ENCODE measurements around the gene BCAS2.
"Not testable (repeated sequence)": the region's sequence is repeated elsewhere in the genome, so short reads cannot be mapped to it uniquely, and the experiment has no call there.

Gene BCAS2

GRCh38 chr1:114587203-114587991 lies 6.0 kb upstream of the BCAS2 start:
- Mint-ChIP-seq H3K36me3 (ENCODE audit: low read depth) (no peaks in the 10 kb centered on the region), H3K9me3 (no peaks in the 10 kb centered on the region)
- no peak for DNase-seq

GRCh38 chr1:114586513-114587047 lies 5.2 kb upstream of the BCAS2 start:
- H3K27ac Mint-ChIP-seq, result no peak overlapping the region
- H3K4me3 Mint-ChIP-seq, result no peak overlapping the region
- H3K27me3 Mint-ChIP-seq, result peaks cover 4% of the 10 kb centered on the region

More at GRCh38 chr1:114587203-114587991, 6.0 kb upstream of the BCAS2 start:
- H3K4me1 Mint-ChIP-seq (ENCODE audit: low read depth), result peaks cover 2% of the 10 kb centered on the region
- peaks cover 4% of the 10 kb centered on the region for H3K27me3 Mint-ChIP-seq
- H3K27ac Mint-ChIP-seq, result no peak overlapping the region
- H3K4me3 Mint-ChIP-seq, result no peak overlapping the region

GRCh38 chr1:114585231-114585630 lies 3.8 kb upstream of the BCAS2 start:
- H3K9me3 Mint-ChIP-seq, result no peaks in the 10 kb centered on the region
- DNase-seq, result no peak

More at GRCh38 chr1:114586513-114587047, 5.2 kb upstream of the BCAS2 start:
- DNase-seq, result no peak
- Mint-ChIP-seq H3K36me3 (ENCODE audit: low read depth) (peaks cover 4% of the 10 kb centered on the region), H3K4me1 (ENCODE audit: low read depth) (peaks cover 11% of the 10 kb centered on the region), H3K9me3 (no peaks in the 10 kb centered on the region)

GRCh38 chr1:114574365-114574764 lies 7.0 kb downstream of the BCAS2 start:
- no peak for DNase-seq
- Mint-ChIP-seq H3K36me3 (ENCODE audit: low read depth) (peaks cover 90% of the 10 kb centered on the region), H3K4me3 (no peak overlapping the region), H3K9me3 (no peaks in the 10 kb centered on the region), H3K4me1 (ENCODE audit: low read depth) (peaks cover 19% of the 10 kb centered on the region), H3K27me3 (no peaks in the 10 kb centered on the region), H3K27ac (no peak overlapping the region)

More at GRCh38 chr1:114585231-114585630, 3.8 kb upstream of the BCAS2 start:
- Mint-ChIP-seq H3K27me3 (no peaks in the 10 kb centered on the region), H3K4me1 (ENCODE audit: low read depth) (peaks cover 14% of the 10 kb centered on the region), H3K4me3 (no peak overlapping the region), H3K27ac (no peak overlapping the region), H3K36me3 (ENCODE audit: low read depth) (peaks cover 10% of the 10 kb centered on the region)

- H3K4me1 Mint-ChIP-seq (ENCODE audit: low read depth), result no peaks in the 10 kb centered on the region
- no peak for DNase-seq
- no peak overlapping the region for H3K27ac Mint-ChIP-seq
- peaks cover 59% of the 10 kb centered on the region for H3K36me3 Mint-ChIP-seq (ENCODE audit: low read depth)
- H3K9me3 Mint-ChIP-seq, result peaks cover 2% of the 10 kb centered on the region
- H3K4me3 Mint-ChIP-seq, result no peak overlapping the region
- no peaks in the 10 kb centered on the region for H3K27me3 Mint-ChIP-seq
Observed at GRCh38 chr1:114564141-114564540, 17.3 kb downstream of the BCAS2 start.

- not testable (repeated sequence) for H3K27me3 Mint-ChIP-seq; H3K9me3 Mint-ChIP-seq; H3K4me3 Mint-ChIP-seq; H3K4me1 Mint-ChIP-seq (ENCODE audit: low read depth); H3K27ac Mint-ChIP-seq; DNase-seq
- H3K36me3 Mint-ChIP-seq (ENCODE audit: low read depth), result peaks cover 48% of the 10 kb centered on the region
Observed at GRCh38 chr1:114562978-114563510, 18.4 kb downstream of the BCAS2 start.

GRCh38 chr1:114561333-114561732 lies 20.1 kb downstream of the BCAS2 start:
- H3K4me3 Mint-ChIP-seq, result no peak overlapping the region
- H3K27me3 Mint-ChIP-seq, result no peaks in the 10 kb centered on the region
- DNase-seq, result no peak
- H3K9me3 Mint-ChIP-seq, result no peaks in the 10 kb centered on the region
- no peaks in the 10 kb centered on the region for H3K4me1 Mint-ChIP-seq (ENCODE audit: low read depth)
- H3K36me3 Mint-ChIP-seq (ENCODE audit: low read depth), result peaks cover 32% of the 10 kb centered on the region
- no peak overlapping the region for H3K27ac Mint-ChIP-seq

GRCh38 chr1:114559356-114559755 lies 22.1 kb downstream of the BCAS2 start:
- Mint-ChIP-seq H3K27me3 (no peaks in the 10 kb centered on the region), H3K36me3 (ENCODE audit: low read depth) (peaks cover 12% of the 10 kb centered on the region)

GRCh38 chr1:114558544-114558943 lies 22.9 kb downstream of the BCAS2 start:
- no peaks in the 10 kb centered on the region for H3K9me3 Mint-ChIP-seq
- peaks cover 6% of the 10 kb centered on the region for H3K36me3 Mint-ChIP-seq (ENCODE audit: low read depth)
- no peak overlapping the region for H3K4me3 Mint-ChIP-seq
- no peaks in the 10 kb centered on the region for H3K27me3 Mint-ChIP-seq
- no peak for DNase-seq
- H3K27ac Mint-ChIP-seq, result no peak overlapping the region
- no peaks in the 10 kb centered on the region for H3K4me1 Mint-ChIP-seq (ENCODE audit: low read depth)

More at GRCh38 chr1:114559356-114559755, 22.1 kb downstream of the BCAS2 start:
- no peak overlapping the region for H3K4me3 Mint-ChIP-seq
- no peaks in the 10 kb centered on the region for H3K9me3 Mint-ChIP-seq
- no peak for DNase-seq
- H3K27ac Mint-ChIP-seq, result no peak overlapping the region
- H3K4me1 Mint-ChIP-seq (ENCODE audit: low read depth), result no peaks in the 10 kb centered on the region

- Mint-ChIP-seq H3K4me3 (no peak overlapping the region), H3K9me3 (no peaks in the 10 kb centered on the region), H3K27ac (no peak overlapping the region), H3K27me3 (no peaks in the 10 kb centered on the region), H3K36me3 (ENCODE audit: low read depth) (no peaks in the 10 kb centered on the region), H3K4me1 (ENCODE audit: low read depth) (no peaks in the 10 kb centered on the region)
- no peak for DNase-seq
Observed at GRCh38 chr1:114554577-114554976, 26.8 kb downstream of the BCAS2 start.

- DNase-seq, result no peak
- Mint-ChIP-seq H3K27me3 (no peaks in the 10 kb centered on the region), H3K27ac (no peak overlapping the region), H3K36me3 (ENCODE audit: low read depth) (no peaks in the 10 kb centered on the region), H3K9me3 (no peaks in the 10 kb centered on the region), H3K4me3 (no peak overlapping the region), H3K4me1 (ENCODE audit: low read depth) (no peaks in the 10 kb centered on the region)
Observed at GRCh38 chr1:114552106-114552639, 29.2 kb downstream of the BCAS2 start.

- H3K27me3 Mint-ChIP-seq, result no peaks in the 10 kb centered on the region
- H3K36me3 Mint-ChIP-seq (ENCODE audit: low read depth), result no peaks in the 10 kb centered on the region
- DNase-seq, result no peak
Observed at GRCh38 chr1:114551400-114551799, 30.0 kb downstream of the BCAS2 start.

GRCh38 chr1:114550336-114550735 lies 31.1 kb downstream of the BCAS2 start:
- H3K36me3 Mint-ChIP-seq (ENCODE audit: low read depth), result no peaks in the 10 kb centered on the region

More at GRCh38 chr1:114551400-114551799, 30.0 kb downstream of the BCAS2 start:
- Mint-ChIP-seq H3K27ac (no peak overlapping the region), H3K4me3 (no peak overlapping the region), H3K9me3 (no peaks in the 10 kb centered on the region), H3K4me1 (ENCODE audit: low read depth) (no peaks in the 10 kb centered on the region)

GRCh38 chr1:114549137-114549536 lies 32.3 kb downstream of the BCAS2 start:
- H3K27ac Mint-ChIP-seq, result no peak overlapping the region
- no peak for DNase-seq
- no peak overlapping the region for H3K4me3 Mint-ChIP-seq
- H3K4me1 Mint-ChIP-seq (ENCODE audit: low read depth), result no peaks in the 10 kb centered on the region
- no peaks in the 10 kb centered on the region for H3K9me3 Mint-ChIP-seq
- H3K27me3 Mint-ChIP-seq, result no peaks in the 10 kb centered on the region
- H3K36me3 Mint-ChIP-seq (ENCODE audit: low read depth), result no peaks in the 10 kb centered on the region

More at GRCh38 chr1:114550336-114550735, 31.1 kb downstream of the BCAS2 start:
- Mint-ChIP-seq H3K4me3 (no peak overlapping the region), H3K4me1 (ENCODE audit: low read depth) (no peaks in the 10 kb centered on the region), H3K9me3 (no peaks in the 10 kb centered on the region), H3K27ac (no peak overlapping the region), H3K27me3 (no peaks in the 10 kb centered on the region)
- DNase-seq, result no peak

GRCh38 chr1:114547076-114547475 lies 34.3 kb downstream of the BCAS2 start:
- Mint-ChIP-seq H3K36me3 (ENCODE audit: low read depth) (no peaks in the 10 kb centered on the region), H3K27ac (no peak overlapping the region)
- DNase-seq, result no peak

More at GRCh38 chr1:114547076-114547475, 34.3 kb downstream of the BCAS2 start:
- H3K4me1 Mint-ChIP-seq (ENCODE audit: low read depth), result no peaks in the 10 kb centered on the region
- H3K4me3 Mint-ChIP-seq, result no peak overlapping the region
- H3K9me3 Mint-ChIP-seq, result no peaks in the 10 kb centered on the region
- no peaks in the 10 kb centered on the region for H3K27me3 Mint-ChIP-seq
